Measurements from ENCODE around the gene MAGEF1. TPM values are rescaled to one million over a fixed set of nuclear protein-coding genes. Genes with fewer than 3 reads are reported as not detected.

MAGEF1 gene
- total RNA-seq, 4 donors from 2014 or later = 10.3 to 16.5 (median 12.3) TPM

DNA sequence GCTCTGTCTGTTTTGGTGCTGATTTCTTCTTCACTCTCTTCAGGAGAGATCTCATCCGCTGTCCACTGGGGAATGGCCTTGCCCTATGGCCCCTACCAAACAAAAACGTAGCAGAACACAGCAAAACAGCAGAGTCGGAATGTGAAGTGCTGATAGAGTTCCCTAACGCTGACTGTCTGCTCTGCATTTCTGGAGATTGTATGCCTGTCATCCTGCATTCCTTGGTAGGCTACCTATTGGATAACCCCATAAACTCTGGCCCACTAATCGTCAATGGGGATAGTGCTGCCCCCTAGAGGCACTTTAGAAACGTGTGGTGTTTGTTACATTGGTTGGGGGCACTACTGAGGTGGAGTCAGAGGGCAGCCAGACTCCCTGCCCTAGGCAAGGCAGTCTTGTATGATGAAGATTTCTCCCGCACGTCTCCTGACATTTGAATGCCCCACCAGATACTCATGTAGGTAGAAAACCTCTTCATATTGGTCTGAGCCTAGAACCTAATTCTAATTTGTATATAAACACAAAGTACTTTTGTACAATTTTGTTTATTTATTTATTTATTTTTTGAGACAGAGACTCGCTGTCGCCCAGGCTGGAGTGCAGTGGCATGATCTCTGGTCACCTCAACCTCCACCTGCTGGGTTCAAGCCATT lies 15.6 kb upstream of the MAGEF1 start:
- TF ChIP-seq, protein P1, sequence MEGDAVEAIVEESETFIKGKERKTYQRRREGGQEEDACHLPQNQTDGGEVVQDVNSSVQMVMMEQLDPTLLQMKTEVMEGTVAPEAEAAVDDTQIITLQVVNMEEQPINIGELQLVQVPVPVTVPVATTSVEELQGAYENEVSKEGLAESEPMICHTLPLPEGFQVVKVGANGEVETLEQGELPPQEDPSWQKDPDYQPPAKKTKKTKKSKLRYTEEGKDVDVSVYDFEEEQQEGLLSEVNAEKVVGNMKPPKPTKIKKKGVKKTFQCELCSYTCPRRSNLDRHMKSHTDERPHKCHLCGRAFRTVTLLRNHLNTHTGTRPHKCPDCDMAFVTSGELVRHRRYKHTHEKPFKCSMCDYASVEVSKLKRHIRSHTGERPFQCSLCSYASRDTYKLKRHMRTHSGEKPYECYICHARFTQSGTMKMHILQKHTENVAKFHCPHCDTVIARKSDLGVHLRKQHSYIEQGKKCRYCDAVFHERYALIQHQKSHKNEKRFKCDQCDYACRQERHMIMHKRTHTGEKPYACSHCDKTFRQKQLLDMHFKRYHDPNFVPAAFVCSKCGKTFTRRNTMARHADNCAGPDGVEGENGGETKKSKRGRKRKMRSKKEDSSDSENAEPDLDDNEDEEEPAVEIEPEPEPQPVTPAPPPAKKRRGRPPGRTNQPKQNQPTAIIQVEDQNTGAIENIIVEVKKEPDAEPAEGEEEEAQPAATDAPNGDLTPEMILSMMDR (IDR thresholded peaks at IDR 0.05; ENCODE audit: low read depth) = no peak

DNA sequence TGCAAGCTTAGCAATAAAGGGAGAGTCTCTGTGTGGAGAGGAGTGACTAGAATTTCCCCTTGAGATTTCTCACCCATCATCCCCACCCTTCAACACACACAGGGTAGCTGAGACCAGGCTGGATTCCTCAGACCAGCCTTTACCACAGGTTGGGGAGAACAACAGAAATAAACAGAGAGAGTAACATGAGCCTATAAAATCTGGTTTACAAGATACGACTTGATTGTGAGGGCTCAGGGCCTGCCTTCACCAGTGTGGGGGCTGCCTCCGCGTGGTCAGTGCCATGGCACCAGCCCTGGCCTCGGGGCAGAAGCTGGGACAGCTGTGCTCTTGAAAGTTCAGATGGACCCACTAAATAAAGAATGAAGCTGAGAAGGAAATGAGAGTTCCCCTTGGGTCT lies 14.6 kb upstream of the MAGEF1 start:
- TF ChIP-seq, protein P1 (IDR thresholded peaks at IDR 0.05; ENCODE audit: low read depth) = no peak

DNA sequence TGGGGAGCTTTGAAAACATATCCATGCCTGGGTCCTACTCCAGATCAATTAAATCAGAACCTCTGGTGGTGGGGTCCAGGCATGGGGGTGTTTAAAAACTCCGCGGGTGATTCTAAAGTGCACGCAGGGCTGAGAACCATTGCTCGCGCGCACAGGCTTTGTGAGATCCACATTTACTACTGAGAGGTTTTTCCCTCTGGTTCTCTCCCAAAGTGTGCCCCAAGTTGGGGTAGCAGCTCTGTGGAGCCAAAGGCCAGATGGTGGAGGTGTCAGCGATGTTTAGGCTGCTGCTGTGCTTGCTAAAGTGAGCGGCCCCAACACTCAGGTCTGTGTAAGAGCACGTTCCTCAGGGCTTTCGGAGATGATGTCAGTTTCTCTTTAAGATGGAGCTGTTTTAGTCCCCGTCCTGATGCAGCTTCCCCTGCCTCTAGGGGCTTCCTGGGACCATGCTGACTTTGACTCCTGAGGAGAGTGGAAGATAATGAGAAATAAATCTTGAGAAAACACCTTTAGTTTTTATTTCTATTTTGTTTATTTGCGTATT lies 13.4 kb upstream of the MAGEF1 start:
- TF ChIP-seq, protein P1 (IDR thresholded peaks at IDR 0.05; ENCODE audit: low read depth) = no peak

DNA sequence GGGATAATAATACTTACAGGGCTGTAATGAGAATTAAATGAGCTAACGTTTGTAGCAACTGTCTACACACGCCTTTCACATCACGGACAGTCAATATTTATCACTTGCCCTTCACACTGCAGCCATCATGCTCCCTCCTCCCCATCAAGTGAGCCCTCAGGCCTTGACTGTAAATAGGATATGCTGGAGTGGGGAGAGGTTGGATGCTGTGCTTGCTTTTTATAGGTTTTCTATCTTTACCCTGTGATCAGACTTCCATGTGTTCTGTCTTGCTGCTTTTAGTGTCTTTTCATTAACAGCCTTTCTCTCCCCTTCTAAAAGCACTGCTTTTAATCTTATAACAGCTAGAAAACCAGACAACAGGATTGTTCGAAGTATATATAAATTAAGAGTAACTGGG lies 12.8 kb upstream of the MAGEF1 start:
- TF ChIP-seq, protein P1 (IDR thresholded peaks at IDR 0.05; ENCODE audit: low read depth) = no peak

DNA sequence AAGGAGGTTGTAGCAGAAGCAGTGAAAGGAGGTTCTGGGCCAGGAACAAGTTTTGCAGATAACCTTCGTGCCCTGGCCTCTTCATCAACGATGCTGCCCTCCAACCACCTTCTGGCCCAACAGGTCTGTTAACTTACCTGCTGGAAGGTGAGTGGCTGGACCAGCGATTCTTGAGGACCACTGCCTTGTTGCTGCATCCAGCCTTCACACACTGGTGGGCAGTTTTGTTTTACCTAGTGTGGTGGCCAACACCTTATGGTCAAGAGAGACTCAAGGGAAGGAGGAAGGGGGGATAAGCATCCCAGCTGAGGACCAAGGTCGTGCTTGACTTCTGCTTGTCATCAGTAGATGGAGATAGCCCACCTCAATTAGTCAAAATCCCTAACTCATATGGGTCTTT lies 7.8 kb upstream of the MAGEF1 start:
- TF ChIP-seq, protein P1 (IDR thresholded peaks at IDR 0.05; ENCODE audit: low read depth) = no peak

DNA sequence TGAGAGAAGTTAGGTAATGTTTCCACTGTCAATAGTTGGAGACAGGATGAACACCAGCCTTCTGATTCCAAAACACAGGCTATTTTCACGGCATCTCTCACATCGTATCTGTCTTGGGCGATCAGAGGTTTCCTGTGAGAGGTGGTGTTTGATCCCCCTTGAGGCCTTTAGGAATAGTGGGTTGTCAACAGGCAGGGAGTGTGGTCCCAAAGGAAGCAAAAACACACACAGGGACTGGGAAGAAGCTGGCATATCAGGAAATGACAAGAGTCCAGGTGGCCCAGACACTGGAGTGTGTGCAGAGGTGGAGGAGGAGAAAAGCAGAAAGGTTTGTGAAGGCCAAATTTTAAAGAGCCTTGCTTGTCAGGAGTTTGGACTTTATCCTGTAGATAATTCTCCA lies 6.6 kb upstream of the MAGEF1 start:
- TF ChIP-seq, protein P1 (IDR thresholded peaks at IDR 0.05; ENCODE audit: low read depth) = no peak

DNA sequence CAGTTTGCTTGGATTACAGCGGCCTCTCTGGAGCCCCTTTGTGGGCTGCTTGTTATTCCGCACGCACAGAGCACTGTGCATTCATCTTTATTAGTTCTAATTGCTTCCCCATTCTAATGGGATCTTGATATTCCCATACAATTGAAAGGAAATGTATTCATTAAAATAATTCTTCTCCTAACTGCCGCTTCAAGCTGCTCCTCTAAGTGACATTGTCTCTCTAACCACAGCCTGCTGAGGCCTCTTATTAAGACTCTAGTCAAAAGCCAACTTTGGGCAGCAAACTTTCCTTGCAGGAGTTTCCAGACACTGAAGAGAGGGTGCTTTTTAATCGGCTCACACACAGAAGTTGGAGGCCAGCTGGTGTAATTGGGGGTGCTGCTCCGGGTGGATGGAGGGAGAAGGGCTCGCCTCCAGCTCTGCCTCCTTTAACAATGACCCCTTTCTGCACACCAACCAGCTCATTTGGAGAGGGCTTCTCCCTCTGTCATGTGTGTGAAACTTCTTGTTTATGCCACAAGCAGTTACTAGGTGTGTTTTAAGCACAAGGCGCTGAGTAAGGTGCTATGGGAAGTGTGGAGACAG lies 5.6 kb upstream of the MAGEF1 start:
- TF ChIP-seq, protein P1 (IDR thresholded peaks at IDR 0.05; ENCODE audit: low read depth) = no peak
